Lung (tissue), 12 donors: ENCODE data around the gene FAT1. TPM values are rescaled to one million over a fixed set of nuclear protein-coding genes. Genes with fewer than 3 reads are reported as not detected.

ENCODE experiments used
- ATAC-seq: fragments of 200-7000 bp; cut with Tn5 transposase; one replicate; pipeline ENCODE4 v1.9.1; 2020; ENCODE audit warnings: moderate number of reproducible peaks; ENCODE audit not compliant: insufficient read depth, low FRiP score
- DNase-seq, 3 donors: peaks; one replicate each; pipeline ENCODE4 v3.0.0-alpha.2; 2013 to 2017
- H3K27ac ChIP-seq, 2 donors: one replicate each; pipeline ENCODE4 v1.5.1; 2013; ENCODE audit warnings: mild to moderate bottlenecking in 2 of 2, moderate library complexity in 2 of 2, control low read depth in 1 of 2, inconsistent platforms in 1 of 2, low read depth in 1 of 2, low read length in 1 of 2
- H3K27me3 ChIP-seq, 3 donors: one replicate each; pipeline ENCODE4 v1.5.1; 2013; ENCODE audit warnings: low read length in 2 of 3; ENCODE audit not compliant: control insufficient read depth in 3 of 3, insufficient read depth in 3 of 3
- H3K36me3 ChIP-seq, 4 donors: one replicate each; pipeline ENCODE4 v1.5.1; 2013; ENCODE audit warnings: low read length in 4 of 4, mild to moderate bottlenecking in 1 of 4, moderate library complexity in 1 of 4; ENCODE audit not compliant: control insufficient read depth in 4 of 4, insufficient read depth in 4 of 4
- H3K4me1 ChIP-seq, 5 donors: one replicate each; pipeline ENCODE4 v1.5.1; 2013; ENCODE audit warnings: low read length in 5 of 5, mild to moderate bottlenecking in 2 of 5, moderate library complexity in 1 of 5; ENCODE audit not compliant: control insufficient read depth in 5 of 5, insufficient read depth in 5 of 5
- H3K4me3 ChIP-seq: one replicate; pipeline ENCODE4 v1.5.1; 2013; ENCODE audit warnings: mild to moderate bottlenecking, control low read depth, moderate library complexity
- H3K9ac ChIP-seq, 2 donors: one replicate each; pipeline ENCODE4 v1.5.1; 2013; ENCODE audit warnings: low read length in 2 of 2, control low read depth in 1 of 2; ENCODE audit not compliant: insufficient read depth in 1 of 2
- H3K9me3 ChIP-seq, 4 donors: one replicate each; pipeline ENCODE4 v1.5.1; 2013; ENCODE audit warnings: low read length in 3 of 4, mild to moderate bottlenecking in 1 of 4, moderate library complexity in 1 of 4; ENCODE audit not compliant: control insufficient read depth in 4 of 4, insufficient read depth in 3 of 4
- whole genome bisulfite sequencing, 2 donors: extraction: QIAGEN DNeasy Blood & Tissue Kit; methylation state at CpG; one replicate each; pipeline ENCODE4 v1.1.7; 2013; 5-methylcytosine and 5-hydroxymethylcytosine counted together
- polyA plus RNA-seq, 2 donors: library from polyadenylated mRNA; stranded (reverse); fragments of 200-250 nt; gene quantifications; one replicate each; pipeline ENCODE4 v1.2.1, GENCODE V29; 2013
- total RNA-seq, 2 donors: library from RNA; depleted of rRNA in 1 of 2; stranded (reverse); fragments of >200 nt in 1 of 2; gene quantifications; one replicate each; pipeline ENCODE4 v1.2.1, GENCODE V29; 2014 to 2021
- TF ChIP-seq, protein P1 (sequence below): IDR thresholded peaks from 2 replicates; pipeline ENCODE4 v1.5.1; 2012; ENCODE audit warnings: mild to moderate bottlenecking; ENCODE audit errors: control extremely low read depth, extremely low read depth
- donor health status: control.
- donor health status: control.
- donor health status: Bipolar disorder and iron deficiency.
- donor health status: healthy.
- donor health status: DM: yes; HTN: yes; CAD: no.

Gene FAT1
- total and polyA plus RNA-seq, 4 donors = 19.4 to 318 (median 72.3) TPM

DNA sequence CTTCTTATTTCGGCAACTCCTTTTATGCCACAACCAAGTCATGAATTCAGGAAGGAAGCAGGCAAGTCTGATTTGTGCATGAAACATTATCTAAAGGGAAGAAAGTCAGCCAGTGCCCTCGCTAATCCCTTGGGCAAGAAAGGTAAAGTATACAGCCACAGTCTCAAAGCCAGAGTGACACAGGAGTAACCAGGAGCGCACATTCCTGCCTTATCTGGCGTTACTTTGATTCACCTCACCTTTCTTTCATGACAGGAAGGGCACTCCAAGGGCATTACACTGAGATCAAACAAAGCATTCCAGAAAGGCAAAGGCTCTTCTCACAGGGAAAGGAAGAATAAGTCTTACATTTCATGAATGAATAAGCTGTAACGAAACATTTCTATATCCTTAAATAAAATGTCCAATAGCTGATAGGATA, 38.8 kb downstream of the FAT1 start:
- Histone ChIP-seq H3K27ac (peak overlapping the region in 1 of 2 donors; percentile 80), H3K4me3 (no peak overlapping the region), H3K36me3 (no peaks in the 10 kb centered on the region), H3K27me3 (no peaks in the 10 kb centered on the region), H3K9ac (no peak overlapping the region), H3K9me3 (no peaks in the 10 kb centered on the region), H3K4me1 (peaks cover 5 to 20% (median 10%) of the 10 kb centered on the region in 5 donors)
- peak; percentile 43 for ATAC-seq
- peak in 2 of 3 donors; percentile 33 to 41 for DNase-seq
- 65 to 67% methylated on average over 5 of the region's 5 CpGs for WGBS, 2 donors
- TF ChIP-seq, protein P1, sequence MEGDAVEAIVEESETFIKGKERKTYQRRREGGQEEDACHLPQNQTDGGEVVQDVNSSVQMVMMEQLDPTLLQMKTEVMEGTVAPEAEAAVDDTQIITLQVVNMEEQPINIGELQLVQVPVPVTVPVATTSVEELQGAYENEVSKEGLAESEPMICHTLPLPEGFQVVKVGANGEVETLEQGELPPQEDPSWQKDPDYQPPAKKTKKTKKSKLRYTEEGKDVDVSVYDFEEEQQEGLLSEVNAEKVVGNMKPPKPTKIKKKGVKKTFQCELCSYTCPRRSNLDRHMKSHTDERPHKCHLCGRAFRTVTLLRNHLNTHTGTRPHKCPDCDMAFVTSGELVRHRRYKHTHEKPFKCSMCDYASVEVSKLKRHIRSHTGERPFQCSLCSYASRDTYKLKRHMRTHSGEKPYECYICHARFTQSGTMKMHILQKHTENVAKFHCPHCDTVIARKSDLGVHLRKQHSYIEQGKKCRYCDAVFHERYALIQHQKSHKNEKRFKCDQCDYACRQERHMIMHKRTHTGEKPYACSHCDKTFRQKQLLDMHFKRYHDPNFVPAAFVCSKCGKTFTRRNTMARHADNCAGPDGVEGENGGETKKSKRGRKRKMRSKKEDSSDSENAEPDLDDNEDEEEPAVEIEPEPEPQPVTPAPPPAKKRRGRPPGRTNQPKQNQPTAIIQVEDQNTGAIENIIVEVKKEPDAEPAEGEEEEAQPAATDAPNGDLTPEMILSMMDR = no peak

DNA sequence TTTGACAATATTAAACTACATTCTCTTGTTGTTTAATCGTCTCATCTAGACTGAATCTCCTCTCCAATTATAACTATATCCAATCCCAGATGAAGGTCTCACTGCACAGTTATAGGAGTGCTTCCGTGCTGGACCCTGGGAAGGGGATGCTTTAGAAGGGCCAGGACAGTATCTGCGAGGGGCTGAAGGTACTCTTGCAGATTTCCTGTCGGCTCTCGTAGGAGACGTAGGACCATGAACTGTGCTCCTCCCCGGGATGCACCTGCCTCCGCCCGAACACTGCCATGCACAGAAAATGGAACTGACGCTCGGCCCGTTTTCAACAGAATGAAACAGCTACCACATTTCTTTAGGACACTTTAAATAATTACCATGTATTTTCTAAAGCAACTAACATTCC, 39.4 kb downstream of the FAT1 start:
- Histone ChIP-seq H3K27ac (peak overlapping the region in 1 of 2 donors; percentile 11), H3K9me3 (no peaks in the 10 kb centered on the region), H3K4me3 (no peak overlapping the region), H3K9ac (no peak overlapping the region), H3K36me3 (no peaks in the 10 kb centered on the region), H3K27me3 (no peaks in the 10 kb centered on the region), H3K4me1 (peaks cover 0 to 20% (median 5%) of the 10 kb centered on the region in 5 donors)
- TF ChIP-seq, protein P1 = no peak
- no peak for DNase-seq
- 82% methylated on average over 12 of the region's 12 CpGs for WGBS, 2 donors
- ATAC-seq = no peak

DNA sequence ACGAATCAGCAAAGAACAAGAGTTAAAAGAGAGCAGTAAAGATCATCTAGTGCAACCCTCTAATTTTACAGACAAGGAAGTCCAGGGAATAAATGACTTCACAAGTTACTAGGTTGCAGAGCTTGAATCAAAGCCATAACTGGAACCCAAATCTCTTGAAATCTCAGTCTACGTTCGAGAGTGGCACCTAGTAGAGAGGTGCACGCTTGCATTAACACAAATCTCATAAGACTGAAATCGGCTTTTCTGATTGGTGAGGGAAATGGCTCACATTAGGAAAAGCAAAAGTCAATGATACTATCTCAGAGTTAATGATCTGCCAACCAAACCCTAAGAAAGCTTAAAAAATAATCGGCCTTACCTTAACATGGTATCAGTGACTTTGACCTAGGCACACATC, 43.0 kb downstream of the FAT1 start:
- TF ChIP-seq, protein P1 = no peak
- WGBS, 2 donors = 87 to 89% methylated on average over 6 of the region's 6 CpGs
- Histone ChIP-seq H3K9me3 (no peaks in the 10 kb centered on the region), H3K27ac (no peak overlapping the region), H3K9ac (no peak overlapping the region), H3K4me1 (peaks cover 0 to 10% (median 5%) of the 10 kb centered on the region in 5 donors), H3K36me3 (no peaks in the 10 kb centered on the region), H3K27me3 (no peaks in the 10 kb centered on the region), H3K4me3 (no peak overlapping the region)
- DNase-seq = no peak
- ATAC-seq = no peak

DNA sequence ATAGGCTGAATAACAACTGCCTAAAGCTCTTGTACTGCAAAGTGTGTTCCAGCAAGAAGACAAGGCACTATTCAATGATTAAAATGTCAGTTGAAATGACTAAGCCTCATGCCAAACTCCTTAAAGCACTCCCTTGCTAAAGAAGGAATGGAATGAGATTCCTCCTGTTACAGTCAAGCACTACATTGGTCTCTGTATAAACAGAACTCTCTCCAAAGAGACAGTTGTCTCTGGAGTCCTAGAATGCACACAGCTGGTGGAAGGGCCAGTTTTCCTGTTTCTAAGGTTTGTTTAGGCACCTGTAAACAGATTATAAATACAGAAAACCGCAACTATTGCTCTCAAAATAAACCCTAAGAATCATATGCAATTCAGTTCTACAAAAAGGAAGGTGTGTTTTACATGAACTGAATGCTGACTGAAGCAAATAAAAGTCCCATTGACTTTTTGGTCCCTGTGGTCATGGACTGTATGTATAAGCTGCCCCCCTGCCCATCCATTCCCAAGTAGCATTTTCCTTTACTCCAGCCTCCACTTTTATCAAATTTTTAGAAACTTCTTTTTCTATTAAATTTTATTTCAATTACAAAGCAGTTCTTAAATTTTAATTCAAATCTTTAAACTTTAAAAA, 47.0 kb downstream of the FAT1 start:
- WGBS, 2 donors = 35 to 63% methylated on average over 1 of the region's 1 CpG
- Histone ChIP-seq H3K36me3 (peaks cover 0 to 4% (median 0%) of the 10 kb centered on the region in 4 donors), H3K9ac (no peak overlapping the region), H3K4me1 (peaks cover 0 to 19% (median 3%) of the 10 kb centered on the region in 5 donors), H3K4me3 (no peak overlapping the region), H3K27ac (peak overlapping the region in 1 of 2 donors; percentile 78), H3K27me3 (no peaks in the 10 kb centered on the region), H3K9me3 (no peaks in the 10 kb centered on the region)
- TF ChIP-seq, protein P1 = no peak
- DNase-seq = peak in 2 of 3 donors; percentile 50 to 60
- ATAC-seq = peak; percentile 75
